GM23338 (cell line): ENCODE results near the gene SMIM5. TPM values are rescaled to one million over a fixed set of nuclear protein-coding genes. Genes with fewer than 3 reads are reported as not detected.

ENCODE experiments used
- ATAC-seq: fragments of 200-7000 bp; cut with Tn5 transposase; 3 replicates; pipeline ENCODE4 v1.9.1; 2020
- DNase-seq: peaks from one replicate; pipeline ENCODE4 v3.0.0-alpha.2; 2015; ENCODE audit warnings: low spot score
- H2AFZ ChIP-seq: fragments of 200-600 bp; sonication (generic); 2 replicates; pipeline ENCODE4 v1.8.0; 2016; ENCODE audit warnings: antibody characterized with exemption, mild to moderate bottlenecking, moderate library complexity
- H3F3A ChIP-seq: fragments of 200-600 bp; sonication (generic); replicated peaks from 2 replicates; pipeline ENCODE4 v1.8.0; 2017; ENCODE audit warnings: antibody characterized with exemption, mixed run types, low read depth
- H3K27ac ChIP-seq: fragments of 200-600 bp; sonication (generic); 2 replicates; pipeline ENCODE4 v1.6.1; 2016; ENCODE audit warnings: low read depth
- H3K27me3 ChIP-seq: fragments of 200-600 bp; sonication (generic); 2 replicates; pipeline ENCODE4 v1.8.0; 2016; ENCODE audit warnings: mild to moderate bottlenecking, mixed run types, moderate library complexity; ENCODE audit not compliant: insufficient read depth
- H3K36me3 ChIP-seq: fragments of 200-600 bp; sonication (generic); 2 replicates; pipeline ENCODE4 v1.8.0; 2016; ENCODE audit warnings: mild to moderate bottlenecking; ENCODE audit not compliant: insufficient read depth
- H3K4me1 ChIP-seq: fragments of 200-600 bp; sonication (generic); 2 replicates; pipeline ENCODE4 v1.8.0; 2016; ENCODE audit warnings: mild to moderate bottlenecking, moderate library complexity; ENCODE audit not compliant: insufficient read depth
- H3K4me2 ChIP-seq: fragments of 200-600 bp; sonication (generic); 2 replicates; pipeline ENCODE4 v1.7.1; 2017; ENCODE audit warnings: mixed run types
- H3K4me3 ChIP-seq: fragments of 200-600 bp; sonication (generic); 2 replicates; pipeline ENCODE4 v1.6.1; 2016; ENCODE audit warnings: mixed run types
- H3K79me2 ChIP-seq: fragments of 200-600 bp; sonication (generic); replicated peaks from 2 replicates; pipeline ENCODE4 v1.8.0; 2017; ENCODE audit warnings: mild to moderate bottlenecking; ENCODE audit not compliant: insufficient read depth
- H3K9me2 ChIP-seq: fragments of 200-600 bp; sonication (generic); 2 replicates; pipeline ENCODE4 v1.8.0; 2017; ENCODE audit not compliant: insufficient read depth
- H4K20me1 ChIP-seq: fragments of 200-600 bp; sonication (generic); replicated peaks from 2 replicates; pipeline ENCODE4 v1.8.0; 2017; ENCODE audit warnings: mild to moderate bottlenecking; ENCODE audit not compliant: insufficient read depth
- H3K27ac Mint-ChIP-seq: 2 replicates; pipeline ENCODE4 v1.8.0; 2020; ENCODE audit warnings: inconsistent platforms, mild to moderate bottlenecking, moderate library complexity, mixed read lengths
- H3K27me3 Mint-ChIP-seq: 3 replicates; pipeline ENCODE4 v1.8.0; 2022; ENCODE audit warnings: low read depth, mild to moderate bottlenecking, moderate library complexity, mixed read lengths, inconsistent platforms; ENCODE audit not compliant: insufficient read depth, poor library complexity
- H3K36me3 Mint-ChIP-seq: 3 replicates; pipeline ENCODE4 v1.8.0; 2021; ENCODE audit warnings: low read depth, mild to moderate bottlenecking, inconsistent platforms, moderate library complexity, mixed read lengths
- H3K4me1 Mint-ChIP-seq: 3 replicates; pipeline ENCODE4 v1.8.0; 2020; ENCODE audit warnings: mild to moderate bottlenecking, inconsistent platforms, mixed read lengths
- H3K4me3 Mint-ChIP-seq: 3 replicates; pipeline ENCODE4 v1.8.0; 2021; ENCODE audit warnings: moderate library complexity, mild to moderate bottlenecking, inconsistent platforms, mixed read lengths
- H3K9me3 Mint-ChIP-seq: 3 replicates; pipeline ENCODE4 v1.8.0; 2020; ENCODE audit warnings: moderate library complexity, mild to moderate bottlenecking, inconsistent platforms, mixed read lengths
- CREB1 ChIP-seq: fragments of 250-450 bp; sonication (Bioruptor Pico); IDR thresholded peaks from 2 replicates; pipeline ENCODE4 v1.5.0; 2020; ENCODE audit warnings: low read depth, mild to moderate bottlenecking, moderate library complexity
- CTCF ChIP-seq, 2 experiments: fragments of 200-600 bp in 1 of 2; sonication (generic) in 1 of 2; conservative IDR thresholded peaks; 2 replicates each; pipeline versions ENCODE4 v1.5.1 to v1.6.1; 2016 to 2017; ENCODE audit warnings: antibody characterized with exemption in 2 of 2, low read depth in 2 of 2, mild to moderate bottlenecking in 2 of 2, moderate library complexity in 1 of 2
- ETS1 ChIP-seq: IDR thresholded peaks from 2 replicates; pipeline ENCODE4 v1.6.1; 2016; ENCODE audit warnings: antibody characterized with exemption
- EZH2 ChIP-seq: fragments of 200-600 bp; sonication (generic); IDR thresholded peaks from one replicate; pipeline ENCODE4 v1.8.0; 2017; ENCODE audit warnings: antibody characterized with exemption, mild to moderate bottlenecking, low read depth; ENCODE audit not compliant: unreplicated experiment
- EZH2phosphoT487 ChIP-seq: fragments of 200-600 bp; sonication (generic); IDR thresholded peaks from one replicate; pipeline ENCODE4 v1.8.1; 2018; ENCODE audit warnings: antibody characterized with exemption; ENCODE audit not compliant: unreplicated experiment
- JUNB ChIP-seq: IDR thresholded peaks from one replicate; pipeline ENCODE4 v1.6.1; 2016; ENCODE audit warnings: antibody characterized with exemption; ENCODE audit not compliant: unreplicated experiment
- NANOG ChIP-seq: IDR thresholded peaks from 2 replicates; pipeline ENCODE4 v1.6.1; 2016; ENCODE audit warnings: antibody characterized with exemption, borderline replicate concordance
- POLR2AphosphoS5 ChIP-seq: IDR thresholded peaks from 2 replicates; pipeline ENCODE4 v1.6.1; 2016; ENCODE audit warnings: antibody characterized with exemption, low read depth
- REST ChIP-seq: IDR thresholded peaks from one replicate; pipeline ENCODE4 v1.6.1; 2018; ENCODE audit warnings: antibody characterized with exemption; ENCODE audit not compliant: unreplicated experiment
- STAT1 ChIP-seq: IDR thresholded peaks from one replicate; pipeline ENCODE4 v1.6.1; 2016; ENCODE audit warnings: antibody characterized with exemption; ENCODE audit not compliant: unreplicated experiment
- ZNF331 ChIP-seq: fragments of 250-450 bp; sonication (Bioruptor Pico); IDR thresholded peaks from 2 replicates; pipeline ENCODE4 v1.5.0; 2020; ENCODE audit warnings: low read depth, mild to moderate bottlenecking, moderate library complexity
- ZNF462 ChIP-seq: fragments of 250-450 bp; sonication (Bioruptor Pico); IDR thresholded peaks from 2 replicates; pipeline ENCODE4 v1.5.0; 2020; ENCODE audit warnings: mild to moderate bottlenecking, moderate library complexity
- polyA plus RNA-seq: library from polyadenylated mRNA; unstranded; fragments of >200 nt; fragmentation: Nextera tagmentation; extraction: Ambion mirVana; gene quantifications from 2 replicates; pipeline ENCODE4 v1.2.1, GENCODE V29; 2016
- total RNA-seq: library from RNA; depleted of rRNA; stranded (reverse); fragments of >200 nt; shearing (Covaris generic); gene quantifications from 2 replicates; pipeline ENCODE4 v1.2.3, GENCODE V29; 2014

SMIM5 gene
- total and polyA plus RNA-seq, 2 experiments from 2014 or later = 0.16 TPM; not detected in 1

- TF ChIP-seq ZNF462 (no peak), ZNF331 (CRISPR knock-in tag) (no peak), JUNB (no peak), CREB1 (CRISPR knock-in tag) (no peak), EZH2 (no peak), STAT1 (no peak), ETS1 (no peak)
These were observed 12.8 kb downstream of the SMIM5 start (continued) for GRCh38 chr17:75645889-75646637.

- H3K9me3 Mint-ChIP-seq = no peaks in the 10 kb centered on the region
- peaks cover 16% of the 10 kb centered on the region for H3K4me1 ChIP-seq
- H3K4me3 ChIP-seq = no peak overlapping the region
- H4K20me1 ChIP-seq = no peaks in the 10 kb centered on the region; the same call in 1 of the 2 replicates
- no peak overlapping the region for H3K27ac Mint-ChIP-seq
- H3K36me3 Mint-ChIP-seq = peaks cover 30% of the 10 kb centered on the region
- H3F3A ChIP-seq = no peaks in the 10 kb centered on the region
- no peak overlapping the region for H3K4me2 ChIP-seq
- no peak overlapping the region for H2AFZ ChIP-seq
- no peaks in the 10 kb centered on the region; the same call in 1 of the 2 replicates for H3K36me3 ChIP-seq
- 0 out of 2 replicates have a peak, but pooled peaks cover 3% of the 10 kb centered on the region for H3K9me2 ChIP-seq
- no peak for DNase-seq
- no peaks in the 10 kb centered on the region for H3K27me3 ChIP-seq
- no peak for ATAC-seq
- peaks cover 17% of the 10 kb centered on the region for H3K4me1 Mint-ChIP-seq
- H3K79me2 ChIP-seq = no peaks in the 10 kb centered on the region
- H3K27ac ChIP-seq = no peak overlapping the region
- H3K27me3 Mint-ChIP-seq = peaks cover 5% of the 10 kb centered on the region
- H3K4me3 Mint-ChIP-seq = no peak overlapping the region
- TF ChIP-seq CREB1 (CRISPR knock-in tag) (no peak), CTCF (conservative IDR thresholded peaks at IDR 0.05; ENCODE audit: low read depth in 2 of 2) (no peak), ZNF331 (CRISPR knock-in tag) (no peak), POLR2AphosphoS5 (no peak), EZH2phosphoT487 (no peak), NANOG (no peak), REST (no peak)
These were observed 13.4 kb downstream of the SMIM5 start for GRCh38 chr17:75646638-75646992.
